ENCODE results near the gene BHLHE23.

BHLHE23 gene

GRCh38 chr20:63033794-63034709 is 27.3 kb upstream of the BHLHE23 start:
- ATAC-seq, result no peak
- TF ChIP-seq ZNF8 (CRISPR knock-in tag; IDR thresholded peaks at IDR 0.05) (no peak), ISL1 (CRISPR knock-in tag; IDR thresholded peaks at IDR 0.05) (no peak), CSDC2 (CRISPR knock-in tag; IDR thresholded peaks at IDR 0.05) (no peak), ZNF70 (CRISPR knock-in tag; IDR thresholded peaks at IDR 0.05) (no peak), PPARA (CRISPR knock-in tag; IDR thresholded peaks at IDR 0.05; ENCODE audit: borderline replicate concordance) (no peak)

- ATAC-seq, result peak; percentile 45
- TF ChIP-seq PPARA (CRISPR knock-in tag; IDR thresholded peaks at IDR 0.05; ENCODE audit: borderline replicate concordance) (no peak), ARNTL (CRISPR knock-in tag; IDR thresholded peaks at IDR 0.05; ENCODE audit: borderline replicate concordance, low read depth) (no peak), ZFP30 (CRISPR knock-in tag; IDR thresholded peaks at IDR 0.05) (no peak), ISL1 (CRISPR knock-in tag; IDR thresholded peaks at IDR 0.05) (no peak), ZFP3 (CRISPR knock-in tag; IDR thresholded peaks at IDR 0.05) (no peak), BACH2 (CRISPR knock-in tag; IDR thresholded peaks at IDR 0.05; ENCODE audit: borderline replicate concordance) (no peak), OSR1 (CRISPR knock-in tag; IDR thresholded peaks at IDR 0.05) (no peak), CSDC2 (CRISPR knock-in tag; IDR thresholded peaks at IDR 0.05) (no peak), CREB5 (CRISPR knock-in tag; IDR thresholded peaks at IDR 0.05; ENCODE audit: low read depth) (no peak), CSRNP3 (CRISPR knock-in tag; IDR thresholded peaks at IDR 0.05) (no peak), ESRRG (CRISPR knock-in tag; IDR thresholded peaks at IDR 0.05) (no peak), TOX (CRISPR knock-in tag; IDR thresholded peaks at IDR 0.05; ENCODE audit: borderline replicate concordance) (no peak), PATZ1 (CRISPR knock-in tag; IDR thresholded peaks at IDR 0.05; ENCODE audit: borderline replicate concordance) (no peak), ZNF70 (CRISPR knock-in tag; IDR thresholded peaks at IDR 0.05) (no peak)
- TF ChIP-seq, protein P1, sequence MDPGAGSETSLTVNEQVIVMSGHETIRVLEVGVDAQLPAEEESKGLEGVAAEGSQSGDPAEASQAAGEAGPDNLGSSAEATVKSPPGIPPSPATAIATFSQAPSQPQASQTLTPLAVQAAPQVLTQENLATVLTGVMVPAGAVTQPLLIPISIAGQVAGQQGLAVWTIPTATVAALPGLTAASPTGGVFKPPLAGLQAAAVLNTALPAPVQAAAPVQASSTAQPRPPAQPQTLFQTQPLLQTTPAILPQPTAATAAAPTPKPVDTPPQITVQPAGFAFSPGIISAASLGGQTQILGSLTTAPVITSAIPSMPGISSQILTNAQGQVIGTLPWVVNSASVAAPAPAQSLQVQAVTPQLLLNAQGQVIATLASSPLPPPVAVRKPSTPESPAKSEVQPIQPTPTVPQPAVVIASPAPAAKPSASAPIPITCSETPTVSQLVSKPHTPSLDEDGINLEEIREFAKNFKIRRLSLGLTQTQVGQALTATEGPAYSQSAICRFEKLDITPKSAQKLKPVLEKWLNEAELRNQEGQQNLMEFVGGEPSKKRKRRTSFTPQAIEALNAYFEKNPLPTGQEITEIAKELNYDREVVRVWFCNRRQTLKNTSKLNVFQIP (CRISPR knock-in tag; IDR thresholded peaks at IDR 0.05; ENCODE audit: borderline replicate concordance, low read depth), result no peak
Observed at GRCh38 chr20:63032861-63033793, 26.4 kb upstream of the BHLHE23 start.

GRCh38 chr20:63032026-63032800 is 25.4 kb upstream of the BHLHE23 start:
- no peak for ATAC-seq
- TF ChIP-seq OSR1 (CRISPR knock-in tag; IDR thresholded peaks at IDR 0.05) (no peak), ZNF565 (CRISPR knock-in tag; conservative IDR thresholded peaks at IDR 0.05; ENCODE audit: low read depth) (no peak), RARB (CRISPR knock-in tag; IDR thresholded peaks at IDR 0.05) (no peak), TSHZ2 (CRISPR knock-in tag; IDR thresholded peaks at IDR 0.05) (no peak), PPARA (CRISPR knock-in tag; IDR thresholded peaks at IDR 0.05; ENCODE audit: borderline replicate concordance) (no peak), TCF4 (CRISPR knock-in tag; IDR thresholded peaks at IDR 0.05; ENCODE audit: borderline replicate concordance) (no peak), ZFP3 (CRISPR knock-in tag; IDR thresholded peaks at IDR 0.05) (no peak), ZNF70 (CRISPR knock-in tag; IDR thresholded peaks at IDR 0.05) (no peak), TOX (CRISPR knock-in tag; IDR thresholded peaks at IDR 0.05; ENCODE audit: borderline replicate concordance) (no peak), ZFP30 (CRISPR knock-in tag; IDR thresholded peaks at IDR 0.05) (no peak), BACH2 (CRISPR knock-in tag; IDR thresholded peaks at IDR 0.05; ENCODE audit: borderline replicate concordance) (no peak), GLIS3 (CRISPR knock-in tag; IDR thresholded peaks at IDR 0.05) (no peak), CSDC2 (CRISPR knock-in tag; IDR thresholded peaks at IDR 0.05) (no peak), ARNTL (CRISPR knock-in tag; IDR thresholded peaks at IDR 0.05; ENCODE audit: borderline replicate concordance, low read depth) (no peak)
- TF ChIP-seq, protein P1 (CRISPR knock-in tag; IDR thresholded peaks at IDR 0.05; ENCODE audit: borderline replicate concordance, low read depth), result no peak
